IMR-90 (cell line): ENCODE measurements around the gene STK33. TPM values are rescaled to one million over a fixed set of nuclear protein-coding genes. Genes with fewer than 3 reads are reported as not detected.

Experiments
- ATAC-seq: fragments of 200-7000 bp; cut with Tn5 transposase; 2 replicates; pipeline ENCODE4 v1.9.1; 2020; ENCODE audit warnings: low read depth, mild to moderate bottlenecking, moderate library complexity
- BruUV-seq: library from RNA; stranded (reverse); fragments of 400-500 nt; replicated peaks from 2 replicates; lab custom pipeline; 2021; lab: Mats Ljungman, UMichigan
- CTCF ChIA-PET: fragments of 300-600 bp; formaldehyde crosslinking; extraction: SDS; loops from one replicate; lab custom pipeline; 2021; ENCODE audit warnings: antibody characterized with exemption; lab: Yijun Ruan, JAX
- POLR2A ChIA-PET: fragments of 300-600 bp; sonication (Branson Sonifier 250); formaldehyde crosslinking; loops from one replicate; lab custom pipeline; 2022; ENCODE audit warnings: antibody characterized with exemption; ENCODE audit not compliant: unreplicated experiment; lab: Charles Lee
- DNase-seq: peaks from one replicate; pipeline ENCODE4 v3.0.0; 2013
- H2AFZ ChIP-seq: replicated peaks from 2 replicates; pipeline ENCODE3; 2013; ENCODE audit warnings: low read length, mild to moderate bottlenecking; ENCODE audit not compliant: poor library complexity
- H2AK5ac ChIP-seq: 2 replicates; pipeline ENCODE4 v1.6.1; 2013; ENCODE audit warnings: low read depth, low read length, inconsistent platforms
- H2AK9ac ChIP-seq: replicated peaks from 2 replicates; pipeline ENCODE3; 2013; ENCODE audit warnings: mild to moderate bottlenecking, low read depth, low read length, moderate library complexity; ENCODE audit not compliant: poor library complexity
- H2BK120ac ChIP-seq: 2 replicates; pipeline ENCODE4 v1.6.1; 2013; ENCODE audit warnings: low read depth, low read length, inconsistent platforms
- H2BK15ac ChIP-seq: 3 replicates; pipeline ENCODE4 v1.6.1; 2013; ENCODE audit warnings: low read depth, low read length, inconsistent platforms
- H2BK20ac ChIP-seq: 2 replicates; pipeline ENCODE4 v1.6.1; 2013; ENCODE audit warnings: low read depth, mild to moderate bottlenecking, inconsistent platforms, low read length, moderate library complexity
- H2BK5ac ChIP-seq: 2 replicates; pipeline ENCODE4 v1.6.1; 2013; ENCODE audit warnings: mild to moderate bottlenecking, low read depth, low read length, inconsistent platforms; ENCODE audit not compliant: poor library complexity, severe bottlenecking
- H3K14ac ChIP-seq: replicated peaks from 2 replicates; pipeline ENCODE4 v1.6.1; 2013; ENCODE audit warnings: low read depth, low read length, inconsistent platforms
- H3K18ac ChIP-seq: 2 replicates; pipeline ENCODE4 v1.6.1; 2013; ENCODE audit warnings: low read depth, low read length, control low read depth
- H3K23ac ChIP-seq: 2 replicates; pipeline ENCODE4 v1.6.1; 2013; ENCODE audit warnings: low read depth, low read length, inconsistent platforms
- H3K27ac ChIP-seq: 2 replicates; pipeline ENCODE4 v1.5.1; 2013; ENCODE audit warnings: mild to moderate bottlenecking, control low read depth, low read length; ENCODE audit not compliant: insufficient read depth
- H3K27me3 ChIP-seq: 2 replicates; pipeline ENCODE4 v1.6.1; 2013; ENCODE audit warnings: low read length; ENCODE audit not compliant: control insufficient read depth, insufficient read depth
- H3K36me3 ChIP-seq: 2 replicates; pipeline ENCODE4 v1.6.1; 2013; ENCODE audit warnings: low read length, mixed read lengths; ENCODE audit not compliant: control insufficient read depth, insufficient read depth
- H3K4ac ChIP-seq: 2 replicates; pipeline ENCODE4 v1.6.1; 2013; ENCODE audit warnings: low read depth, low read length, inconsistent platforms
- H3K4me1 ChIP-seq: 2 replicates; pipeline ENCODE4 v1.6.1; 2013; ENCODE audit warnings: low read length, mixed read lengths; ENCODE audit not compliant: control insufficient read depth, insufficient read depth
- H3K4me2 ChIP-seq: 2 replicates; pipeline ENCODE4 v1.6.1; 2013; ENCODE audit warnings: low read depth, mild to moderate bottlenecking, control low read depth, low read length, moderate library complexity
- H3K4me3 ChIP-seq: 2 replicates; pipeline ENCODE4 v1.5.1; 2013; ENCODE audit warnings: low read depth, mild to moderate bottlenecking, control low read depth, low read length, moderate library complexity; ENCODE audit not compliant: insufficient read depth
- H3K56ac ChIP-seq: 2 replicates; pipeline ENCODE4 v1.6.1; 2013; ENCODE audit warnings: low read length, inconsistent platforms; ENCODE audit not compliant: insufficient read depth; ENCODE audit errors: extremely low read depth
- H3K79me1 ChIP-seq, 2 experiments: 2 replicates each; pipeline ENCODE4 v1.6.1; 2013; ENCODE audit warnings: low read length in 2 of 2, inconsistent platforms in 1 of 2, low read depth in 1 of 2
- H3K9ac ChIP-seq: 2 replicates; pipeline ENCODE4 v1.6.1; 2013; ENCODE audit warnings: low read depth, low read length, control low read depth
- H3K9me1 ChIP-seq: 2 replicates; pipeline ENCODE4 v1.6.1; 2013; ENCODE audit warnings: low read length, inconsistent platforms; ENCODE audit not compliant: insufficient read depth
- H3K9me3 ChIP-seq: 2 replicates; pipeline ENCODE4 v1.6.1; 2013; ENCODE audit warnings: low read length; ENCODE audit not compliant: control insufficient read depth, insufficient read depth
- H4K20me1 ChIP-seq: 2 replicates; pipeline ENCODE4 v1.6.1; 2013; ENCODE audit warnings: low read length, inconsistent platforms; ENCODE audit not compliant: insufficient read depth
- H4K5ac ChIP-seq: 2 replicates; pipeline ENCODE4 v1.6.1; 2013; ENCODE audit warnings: mild to moderate bottlenecking, low read depth, low read length, control low read depth
- H4K8ac ChIP-seq, 2 experiments: 2 replicates each; pipeline ENCODE4 v1.6.1; 2013; ENCODE audit warnings: low read depth in 2 of 2, low read length in 2 of 2, control low read depth in 1 of 2, inconsistent platforms in 1 of 2
- H4K91ac ChIP-seq: 2 replicates; pipeline ENCODE4 v1.6.1; 2013; ENCODE audit warnings: low read depth, low read length, inconsistent platforms; ENCODE audit not compliant: insufficient read depth
- MAFK ChIP-seq: IDR thresholded peaks from 2 replicates; pipeline ENCODE4 v1.6.1; 2012; ENCODE audit warnings: low read depth, low read length, improper control_type of control experiment
- USF2 ChIP-seq: fragments of 150-350 bp; IDR thresholded peaks from 2 replicates; pipeline ENCODE4 v1.6.1; 2017; ENCODE audit warnings: mild to moderate bottlenecking, antibody characterized with exemption, low read length, low read depth
- WGBS, 2 experiments: methylation state at CpG; one replicate each; pipeline versions ENCODE4 v1.1.5 to v1.1.7; 2013; ENCODE audit warnings: missing lambda C conversion rate in 2 of 2; ENCODE audit not compliant: insufficient read length in 1 of 2; ENCODE audit errors: extremely low coverage in 2 of 2; 5-methylcytosine and 5-hydroxymethylcytosine counted together
- dilution Hi-C: fragments of 300-500 bp; cut with HindIII; formaldehyde crosslinking; loops from one replicate; pipeline ENCODE4 v1.14.3; 2018; ENCODE audit warnings: low sequenced_read_pairs; ENCODE audit not compliant: unreplicated experiment
- in situ Hi-C: fragments of 300-500 bp; cut with MboI; formaldehyde crosslinking; loops from 3 replicates; pipeline ENCODE4 v1.14.3; 2019; ENCODE audit warnings: low sequenced_read_pairs, inconsistent platforms, mixed read lengths
- intact Hi-C: fragments of 100-400 bp; cut with micrococcal nuclease; formaldehyde crosslinking; loops from 2 replicates; pipeline ENCODE4 v1.10.0; 2022
- polyA plus RNA-seq, 3 experiments: library from polyadenylated mRNA; depleted of rRNA; stranded (reverse); fragments of >200 nt; gene quantifications; 2 replicates each; pipeline ENCODE4 v1.2.3, GENCODE V29; 2012; ENCODE audit warnings: low replicate concordance in 1 of 3
- total RNA-seq: library from RNA; depleted of rRNA; stranded (reverse); fragments of >200 nt; gene quantifications from 2 replicates; pipeline ENCODE4 v1.2.3, GENCODE V29; 2012

Gene STK33
- total and polyA plus RNA-seq, 2 of the 4 experiments (the other 2 are of a cell fraction): 2.3 to 2.6 TPM

DNA sequence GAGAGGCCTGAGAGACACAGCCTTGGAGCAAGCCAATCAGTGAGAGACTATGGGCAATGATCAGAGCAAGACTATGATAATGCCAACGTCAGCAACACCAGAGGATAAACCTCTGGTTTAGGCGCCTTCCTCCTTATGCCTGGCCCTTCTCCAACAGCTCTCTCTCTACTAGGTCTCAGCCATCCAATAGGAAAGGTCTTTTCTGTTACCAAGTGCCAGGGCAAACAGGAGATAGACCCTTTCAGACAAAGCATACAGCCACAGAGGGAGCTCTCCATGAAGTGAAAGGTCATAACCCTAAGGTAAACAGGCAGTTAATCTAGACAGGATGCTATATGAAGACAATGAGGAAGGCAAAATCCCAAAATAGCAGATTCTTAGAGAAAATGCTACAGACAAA lies 9.5 kb downstream of the STK33 start:
- in situ Hi-C loops: no loop called here
- no peak overlapping the region for H3K4me2 ChIP-seq
- no TSS peak for BruUV-seq

More for the DNA sequence above, 9.5 kb downstream of the STK33 start:
- H3K18ac ChIP-seq: no peak overlapping the region
- no peak overlapping the region for H4K8ac ChIP-seq
- peaks cover 2% of the 10 kb centered on the region; the same call in 1 of the 2 replicates for H3K4me1 ChIP-seq
- no peak overlapping the region for H2BK120ac ChIP-seq
- intact Hi-C loops: no loop called here
- TF ChIP-seq USF2 (no peak), MAFK (peak; percentile 59; the same call in 1 of the 2 replicates)
- no peak overlapping the region for H3K56ac ChIP-seq
- H4K91ac ChIP-seq: no peak overlapping the region
- H2BK5ac ChIP-seq: no peak overlapping the region
- dilution Hi-C loops: no loop called here
- no peak overlapping the region for H3K23ac ChIP-seq
- no peak overlapping the region for H3K4me3 ChIP-seq
- no peaks in the 10 kb centered on the region; a peak in 1 of 4 replicates for H3K79me1 ChIP-seq
- CTCF ChIA-PET: interaction anchor here (0.7 to 0.9 kb wide), 3 partner anchors 13 to 551 kb away, joined by 3 to 6 read pairs (median 4); no protein-coding TSS in a partner anchor
- H3K9me1 ChIP-seq: no peaks in the 10 kb centered on the region
- H2AK5ac ChIP-seq: no peak overlapping the region
- H2BK15ac ChIP-seq: no peak overlapping the region
- WGBS, 2 experiments: 0% methylated on average over 1 of the region's 2 CpGs; no CpG with 5 or more reads in 1 of the 2 experiments
- H2BK20ac ChIP-seq: no peak overlapping the region
- POLR2A ChIA-PET: no interaction called here
- no peak overlapping the region for H2AFZ ChIP-seq
- no peak overlapping the region for H3K4ac ChIP-seq
- H2AK9ac ChIP-seq: no peak overlapping the region
- DNase-seq: no peak
- no peaks in the 10 kb centered on the region for H4K20me1 ChIP-seq
- no peak overlapping the region for H3K27ac ChIP-seq
- H3K36me3 ChIP-seq: no peaks in the 10 kb centered on the region
- H4K5ac ChIP-seq: 0 out of 2 replicates have a peak overlapping the region, but pooled peaks have one; percentile 14
- H3K14ac ChIP-seq: no peak overlapping the region
- H3K9ac ChIP-seq: no peak overlapping the region
- H3K9me3 ChIP-seq: no peaks in the 10 kb centered on the region; the same call in 1 of the 2 replicates
- H3K27me3 ChIP-seq: no peaks in the 10 kb centered on the region
- ATAC-seq: no peak; the same call in 1 of the 2 replicates
